Activated naive CD8-positive, alpha-beta T cell treated with anti-CD3 and anti-CD28 coated beads, Interleukin-2, amount 50 U/mL, for 24 hours (primary cell): ENCODE measurements around the gene ARHGEF12.

Experiments
- ATAC-seq: fragments of 150-1000 bp; cut with Tn5 transposase; one replicate; pipeline ENCODE4 v1.10.0; 2021
- DNase-seq: peaks from one replicate; pipeline ENCODE4 v3.0.0; 2021
- H3K27ac Mint-ChIP-seq: one replicate; pipeline ENCODE4 v1.8.0; 2021; ENCODE audit warnings: mild to moderate bottlenecking, mixed read lengths
- H3K27me3 Mint-ChIP-seq: one replicate; pipeline ENCODE4 v1.8.0; 2021; ENCODE audit warnings: mixed read lengths
- H3K36me3 Mint-ChIP-seq: one replicate; pipeline ENCODE4 v1.8.0; 2021; ENCODE audit warnings: low read depth, mixed read lengths
- H3K4me1 Mint-ChIP-seq: one replicate; pipeline ENCODE4 v1.8.0; 2021; ENCODE audit warnings: mixed read lengths
- H3K4me3 Mint-ChIP-seq: one replicate; pipeline ENCODE4 v1.8.0; 2021; ENCODE audit warnings: mild to moderate bottlenecking, moderate library complexity, mixed read lengths
- H3K9me3 Mint-ChIP-seq: one replicate; pipeline ENCODE4 v1.8.0; 2021; ENCODE audit warnings: mixed read lengths

The ARHGEF12 gene

DNA sequence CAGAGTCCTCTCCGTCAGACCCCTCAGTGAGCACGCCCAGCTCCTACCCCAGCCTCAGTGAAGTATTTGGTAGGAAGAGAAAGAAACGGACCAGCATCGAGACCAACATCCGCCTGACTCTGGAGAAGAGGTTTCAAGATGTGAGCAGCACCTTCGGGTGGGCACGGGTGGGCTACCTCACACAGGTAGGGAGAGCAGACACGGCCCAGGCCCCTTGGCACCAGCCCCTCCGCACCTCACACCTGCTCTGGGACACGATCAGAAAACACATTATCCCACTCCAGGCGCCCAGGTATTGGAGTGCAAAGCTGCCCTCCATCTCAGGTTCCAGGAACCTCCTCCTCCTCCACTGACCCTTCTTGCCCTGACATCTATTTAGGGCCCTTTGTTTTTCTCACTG is 28.7 kb upstream of the ARHGEF12 start:
- no peaks in the 10 kb centered on the region for H3K9me3 Mint-ChIP-seq
- H3K27me3 Mint-ChIP-seq, result peaks cover 7% of the 10 kb centered on the region
- no peaks in the 10 kb centered on the region for H3K36me3 Mint-ChIP-seq
- no peaks in the 10 kb centered on the region for H3K4me1 Mint-ChIP-seq
- H3K27ac Mint-ChIP-seq, result no peak overlapping the region
- ATAC-seq, result no peak
- no peak for DNase-seq
- no peak overlapping the region for H3K4me3 Mint-ChIP-seq

DNA sequence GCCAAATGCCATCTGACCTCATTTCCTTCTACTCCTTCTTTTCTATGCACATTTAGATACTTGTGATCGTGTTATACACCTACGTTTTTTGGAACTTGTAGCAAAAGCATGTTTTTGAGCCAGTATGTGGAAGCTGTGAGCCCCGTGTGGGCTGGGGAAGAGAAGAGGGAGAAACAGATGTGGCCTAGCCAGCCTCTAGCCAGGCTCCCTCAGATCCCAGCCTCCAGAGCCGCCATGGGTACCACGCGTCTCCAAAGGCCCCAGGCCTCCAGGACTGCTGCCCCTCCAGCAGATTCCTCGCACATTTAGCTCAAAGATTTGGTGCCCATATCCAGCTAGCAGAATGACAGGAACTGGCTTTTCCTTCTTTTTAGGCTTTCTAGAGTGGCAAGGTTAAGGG is 28.1 kb upstream of the ARHGEF12 start:
- Mint-ChIP-seq H3K9me3 (no peaks in the 10 kb centered on the region), H3K4me3 (no peak overlapping the region), H3K27me3 (peaks cover 9% of the 10 kb centered on the region), H3K4me1 (no peaks in the 10 kb centered on the region), H3K27ac (no peak overlapping the region), H3K36me3 (no peaks in the 10 kb centered on the region)
- ATAC-seq (no peak), DNase-seq (no peak)

DNA sequence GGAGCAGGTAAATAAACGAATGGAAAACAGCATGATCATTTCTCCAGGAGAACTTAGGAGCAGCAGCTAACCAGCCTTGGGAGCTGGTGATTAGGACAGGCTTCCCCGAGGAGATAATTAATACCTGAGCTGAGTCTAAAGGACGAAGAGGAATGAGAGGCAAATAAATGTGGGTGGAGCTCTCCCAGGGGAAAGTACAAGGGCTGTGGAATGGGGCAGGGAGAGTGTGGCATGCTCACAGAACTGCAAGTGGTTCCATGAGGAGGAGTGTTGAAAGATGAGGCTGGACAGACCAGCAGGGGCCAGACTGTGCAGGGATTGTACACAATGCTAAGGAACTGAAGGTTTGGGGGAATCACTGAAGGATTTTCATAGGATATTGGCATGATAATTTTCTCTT is 25.3 kb upstream of the ARHGEF12 start:
- Mint-ChIP-seq H3K27me3 (peaks cover 6% of the 10 kb centered on the region), H3K27ac (no peak overlapping the region), H3K4me3 (no peak overlapping the region), H3K4me1 (no peaks in the 10 kb centered on the region), H3K36me3 (no peaks in the 10 kb centered on the region), H3K9me3 (no peaks in the 10 kb centered on the region)
- no peak for DNase-seq
- no peak for ATAC-seq

DNA sequence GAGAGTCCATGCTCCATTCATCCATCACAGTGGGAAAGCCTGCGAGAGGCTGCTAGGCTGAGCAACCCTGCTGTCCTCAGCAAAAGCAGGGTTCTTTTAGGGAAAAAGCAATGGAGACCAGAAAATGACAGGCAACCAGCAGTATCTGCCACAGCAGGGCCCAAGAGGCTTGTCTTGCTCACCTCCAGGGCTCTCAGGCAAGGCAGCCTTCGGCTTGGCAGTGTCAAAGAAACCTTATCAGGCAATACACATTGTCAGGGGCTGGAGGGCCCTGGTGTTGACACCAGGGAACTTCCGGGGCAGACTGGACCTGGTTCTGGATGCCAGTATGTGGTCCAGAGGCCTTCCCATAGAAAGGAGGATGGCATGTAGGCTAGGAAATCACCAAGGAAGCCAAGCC is 21.4 kb upstream of the ARHGEF12 start:
- Mint-ChIP-seq H3K27ac (no peak overlapping the region), H3K27me3 (peaks cover 23% of the 10 kb centered on the region), H3K4me1 (no peaks in the 10 kb centered on the region), H3K36me3 (no peaks in the 10 kb centered on the region), H3K9me3 (no peaks in the 10 kb centered on the region), H3K4me3 (no peak overlapping the region)
- DNase-seq (no peak), ATAC-seq (no peak)

DNA sequence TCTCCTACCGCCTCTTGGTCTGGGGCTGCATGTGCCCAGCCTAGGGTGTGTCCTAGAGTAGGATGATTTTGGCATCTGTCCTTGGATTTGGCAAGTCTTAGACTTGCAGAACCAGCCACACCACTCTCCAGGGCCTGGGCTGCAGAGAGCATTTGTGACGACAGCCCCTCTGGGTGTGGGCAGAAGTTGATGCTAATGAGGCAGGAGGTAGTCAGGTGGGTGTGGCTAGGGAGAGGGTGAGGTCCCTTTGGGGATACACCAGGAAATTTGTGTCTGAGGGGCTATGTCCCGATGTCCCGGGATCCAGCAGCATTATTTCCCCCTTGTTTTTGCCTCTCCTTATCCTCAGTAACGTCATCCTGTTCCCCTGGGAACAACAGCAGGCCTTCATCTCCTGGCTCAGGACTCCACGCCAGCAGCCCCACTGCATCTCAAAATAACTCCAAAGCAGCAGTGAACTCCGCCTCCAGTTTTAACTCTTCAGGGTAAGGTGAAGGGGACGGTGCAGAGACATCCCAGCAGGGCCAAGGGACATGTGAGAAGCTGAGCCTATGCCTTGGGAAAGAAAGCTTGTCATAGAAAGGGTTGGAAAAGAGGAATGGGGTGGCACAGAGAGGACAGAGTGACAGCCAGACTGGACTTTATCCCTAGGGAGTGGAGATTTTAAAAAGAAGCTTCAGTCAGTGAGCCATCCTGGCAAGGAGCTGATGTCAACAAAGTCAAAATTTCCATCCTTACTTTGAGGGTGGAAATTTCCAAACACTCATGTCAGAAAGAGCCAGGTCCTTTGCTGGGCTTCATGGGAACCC is 19.1 kb upstream of the ARHGEF12 start:
- H3K27ac Mint-ChIP-seq, result no peak overlapping the region
- H3K27me3 Mint-ChIP-seq, result peaks cover 33% of the 10 kb centered on the region
- no peaks in the 10 kb centered on the region for H3K9me3 Mint-ChIP-seq
- DNase-seq (no peak), ATAC-seq (no peak)
- H3K36me3 Mint-ChIP-seq, result no peaks in the 10 kb centered on the region
- H3K4me1 Mint-ChIP-seq, result no peaks in the 10 kb centered on the region
- no peak overlapping the region for H3K4me3 Mint-ChIP-seq

DNA sequence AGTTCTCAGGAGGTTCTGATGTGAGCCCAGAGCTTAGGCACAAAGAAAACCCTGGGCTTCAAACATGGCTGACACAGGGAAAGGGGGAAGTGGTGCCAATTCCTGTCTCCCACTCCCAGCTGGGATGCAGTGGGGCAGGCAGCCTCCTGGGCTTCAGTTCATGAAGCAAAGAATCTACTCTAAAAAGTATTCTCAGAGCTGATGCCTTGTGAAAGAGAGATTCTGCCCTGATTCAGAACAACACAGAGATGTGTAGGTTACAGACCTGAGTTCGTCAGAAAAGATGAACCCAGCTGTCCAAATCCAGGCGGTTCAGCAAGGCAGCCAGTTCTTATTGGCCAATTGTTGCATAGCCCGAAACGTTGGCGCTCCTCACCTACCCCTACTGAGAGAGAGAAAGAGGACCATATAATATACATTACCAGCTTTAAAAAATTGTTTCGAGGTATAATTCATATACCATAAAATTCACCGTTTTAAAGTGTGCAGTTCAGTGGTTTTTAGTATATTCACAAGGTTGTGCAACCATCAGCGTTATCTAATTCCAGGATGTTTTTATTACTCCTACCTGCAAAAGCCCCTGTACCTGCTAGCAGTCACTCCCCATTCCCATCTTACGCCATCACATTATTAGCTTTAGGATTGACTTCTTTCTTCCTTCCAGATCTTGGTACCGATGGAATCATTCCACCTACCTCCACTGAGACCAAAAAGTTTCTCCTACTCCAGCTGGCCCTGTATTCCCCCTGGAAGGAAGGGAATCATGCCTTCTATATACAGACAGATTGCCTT is 18.3 kb upstream of the ARHGEF12 start:
- peaks cover 37% of the 10 kb centered on the region for H3K27me3 Mint-ChIP-seq
- DNase-seq, result no peak
- no peak overlapping the region for H3K4me3 Mint-ChIP-seq
- H3K36me3 Mint-ChIP-seq, result no peaks in the 10 kb centered on the region
- H3K27ac Mint-ChIP-seq, result no peak overlapping the region
- no peaks in the 10 kb centered on the region for H3K4me1 Mint-ChIP-seq
- no peaks in the 10 kb centered on the region for H3K9me3 Mint-ChIP-seq
- ATAC-seq, result no peak

DNA sequence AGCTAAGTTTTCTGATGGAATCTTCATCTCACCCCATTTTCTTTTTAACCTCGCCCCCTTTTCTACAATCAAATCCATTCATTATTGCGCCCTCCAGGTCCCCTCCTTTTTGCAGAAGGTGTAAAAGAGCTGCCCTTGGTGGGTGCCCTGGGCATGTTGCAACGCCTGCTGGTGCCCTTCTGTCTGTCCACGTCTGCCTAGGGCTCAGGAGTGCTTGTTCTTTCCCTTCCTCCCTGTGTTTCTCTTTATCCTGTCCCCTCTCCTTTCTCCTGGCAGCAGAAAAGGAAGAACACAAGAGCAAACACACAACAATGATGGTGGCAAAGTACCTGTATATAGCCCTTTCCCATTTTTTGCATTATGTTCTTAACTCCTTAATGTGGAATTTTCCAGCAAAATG is 17.3 kb upstream of the ARHGEF12 start:
- H3K27ac Mint-ChIP-seq, result no peak overlapping the region
- no peak for DNase-seq
- no peaks in the 10 kb centered on the region for H3K4me1 Mint-ChIP-seq
- no peaks in the 10 kb centered on the region for H3K36me3 Mint-ChIP-seq
- no peaks in the 10 kb centered on the region for H3K9me3 Mint-ChIP-seq
- ATAC-seq, result no peak
- H3K4me3 Mint-ChIP-seq, result no peak overlapping the region
- H3K27me3 Mint-ChIP-seq, result peaks cover 40% of the 10 kb centered on the region

DNA sequence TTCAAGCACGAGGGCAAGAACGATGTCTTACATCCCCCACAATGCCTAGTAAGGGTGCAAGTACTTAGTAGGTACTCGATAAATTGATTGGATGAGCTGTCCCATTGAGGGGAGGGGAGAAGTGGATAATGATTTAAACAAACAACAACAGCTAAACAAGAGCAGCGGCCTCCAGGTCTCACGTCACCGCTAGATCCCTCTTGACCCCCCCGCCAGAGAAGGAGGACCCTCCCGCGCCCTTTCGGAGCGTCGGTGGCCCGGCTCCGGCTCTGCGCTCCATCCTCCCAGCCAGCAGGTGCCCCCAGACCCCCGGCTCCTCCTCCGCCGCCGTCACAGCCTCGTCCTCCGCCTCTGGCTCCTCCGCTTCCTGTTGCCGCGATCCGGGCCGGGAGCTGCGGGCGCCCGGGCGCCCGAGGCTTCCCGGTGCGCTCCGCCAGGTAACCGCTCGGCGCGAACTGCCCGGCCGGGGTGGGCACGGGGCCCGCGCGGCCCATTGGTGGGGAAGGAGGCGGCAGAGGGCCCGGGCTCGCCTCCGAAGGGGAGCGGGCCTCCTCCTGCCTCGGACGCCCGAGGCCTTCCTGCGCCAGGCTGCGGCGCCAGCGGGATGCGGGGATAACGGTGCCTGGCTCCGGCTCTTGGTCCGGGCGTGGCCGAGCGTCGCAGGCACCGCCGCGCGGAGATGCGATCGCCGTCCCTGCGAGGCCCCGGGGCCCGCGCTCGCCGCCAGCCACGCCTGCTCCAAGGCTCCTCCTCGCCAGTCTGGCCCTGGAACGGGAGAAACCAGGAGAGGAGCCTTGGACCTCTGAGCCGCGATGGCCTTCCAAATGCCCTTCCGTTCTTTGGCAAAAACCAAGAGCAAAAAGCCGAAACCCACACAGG is 11.0 kb upstream of the ARHGEF12 start, which contains the start of gene TLCD5:
TSS of gene TLCD5 (plus strand) at position 368 of the 879 bp plus-strand sequence. CDS start 2,143 bp downstream, outside the sequence.
- no peaks in the 10 kb centered on the region for H3K9me3 Mint-ChIP-seq
- no peaks in the 10 kb centered on the region for H3K36me3 Mint-ChIP-seq
- H3K27ac Mint-ChIP-seq, result no peak within 1 kb of the TSS
- ATAC-seq, result peak; percentile 66
- H3K4me1 Mint-ChIP-seq, result peaks cover 15% of the 10 kb centered on the region
- DNase-seq, result peak; percentile 57
- peaks cover 64% of the 10 kb centered on the region for H3K27me3 Mint-ChIP-seq
- H3K4me3 Mint-ChIP-seq, result peak within 1 kb of the TSS; percentile 76

DNA sequence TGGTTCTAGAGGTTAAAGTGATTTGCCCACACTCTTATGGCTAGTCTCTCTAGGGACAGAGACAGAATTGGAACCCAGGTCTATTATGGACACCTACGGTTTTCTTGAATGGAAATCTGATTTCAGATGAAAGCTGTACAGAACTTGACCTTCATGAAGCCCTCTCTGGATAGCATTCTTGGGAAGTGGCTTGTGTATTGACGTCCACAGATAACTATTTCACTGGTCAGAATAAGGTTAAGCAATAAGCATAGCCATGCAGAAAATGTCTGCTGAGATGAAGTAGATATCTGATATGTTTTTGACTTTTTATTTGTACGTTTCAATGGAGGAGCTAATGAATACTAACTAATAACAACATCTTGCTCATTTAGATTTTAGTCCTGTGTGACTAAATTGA is 10.0 kb upstream of the ARHGEF12 start:
- H3K4me1 Mint-ChIP-seq, result peaks cover 15% of the 10 kb centered on the region
- ATAC-seq, result no peak
- peak overlapping the region; percentile 68 for H3K4me3 Mint-ChIP-seq
- DNase-seq, result no peak
- no peak overlapping the region for H3K27ac Mint-ChIP-seq
- no peaks in the 10 kb centered on the region for H3K9me3 Mint-ChIP-seq
- H3K36me3 Mint-ChIP-seq, result no peaks in the 10 kb centered on the region
- peaks cover 72% of the 10 kb centered on the region for H3K27me3 Mint-ChIP-seq

DNA sequence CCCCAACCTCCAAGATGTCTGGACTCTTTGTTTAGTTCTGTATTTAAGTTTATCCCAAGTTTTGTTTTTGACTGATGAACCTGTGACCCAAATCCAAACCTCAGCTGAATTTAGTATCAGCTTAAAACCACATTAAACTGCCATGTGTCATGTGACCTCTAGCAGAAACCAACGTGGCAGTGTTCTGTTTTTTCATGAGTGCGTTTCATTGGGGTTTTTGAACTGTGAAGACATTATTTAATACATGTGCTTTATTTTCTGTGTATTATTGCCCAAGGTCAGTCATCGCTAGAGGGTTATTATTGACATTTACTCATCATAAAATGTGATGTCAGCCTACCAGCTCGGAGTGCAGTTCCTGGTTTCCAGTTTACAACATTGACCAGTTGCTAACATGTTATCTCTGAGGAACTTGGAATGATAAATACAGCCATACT is 9.3 kb upstream of the ARHGEF12 start:
- Mint-ChIP-seq H3K36me3 (no peaks in the 10 kb centered on the region), H3K4me1 (peaks cover 15% of the 10 kb centered on the region), H3K9me3 (no peaks in the 10 kb centered on the region), H3K27me3 (peaks cover 69% of the 10 kb centered on the region), H3K27ac (no peak overlapping the region), H3K4me3 (no peak overlapping the region)
- ATAC-seq, result no peak
- DNase-seq, result no peak

DNA sequence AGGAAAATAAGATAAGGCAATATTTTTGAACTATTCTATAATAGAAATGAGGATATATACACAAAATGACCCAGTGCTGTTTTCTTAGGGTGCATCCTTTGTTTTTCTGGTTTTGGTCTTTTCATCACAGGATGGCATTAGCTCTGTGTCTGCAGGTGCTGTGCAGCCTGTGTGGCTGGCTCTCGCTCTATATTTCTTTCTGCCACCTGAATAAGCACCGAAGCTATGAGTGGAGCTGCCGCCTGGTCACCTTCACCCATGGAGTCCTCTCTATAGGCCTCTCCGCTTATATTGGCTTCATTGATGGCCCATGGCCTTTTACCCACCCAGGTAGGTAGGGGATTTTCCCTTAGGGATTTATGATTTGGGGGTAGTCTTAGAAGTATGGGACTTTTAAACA is 8.9 kb upstream of the ARHGEF12 start:
- Mint-ChIP-seq H3K36me3 (no peaks in the 10 kb centered on the region), H3K4me1 (peaks cover 15% of the 10 kb centered on the region), H3K4me3 (no peak overlapping the region), H3K27me3 (peaks cover 64% of the 10 kb centered on the region), H3K27ac (no peak overlapping the region), H3K9me3 (no peaks in the 10 kb centered on the region)
- ATAC-seq (no peak), DNase-seq (no peak)

DNA sequence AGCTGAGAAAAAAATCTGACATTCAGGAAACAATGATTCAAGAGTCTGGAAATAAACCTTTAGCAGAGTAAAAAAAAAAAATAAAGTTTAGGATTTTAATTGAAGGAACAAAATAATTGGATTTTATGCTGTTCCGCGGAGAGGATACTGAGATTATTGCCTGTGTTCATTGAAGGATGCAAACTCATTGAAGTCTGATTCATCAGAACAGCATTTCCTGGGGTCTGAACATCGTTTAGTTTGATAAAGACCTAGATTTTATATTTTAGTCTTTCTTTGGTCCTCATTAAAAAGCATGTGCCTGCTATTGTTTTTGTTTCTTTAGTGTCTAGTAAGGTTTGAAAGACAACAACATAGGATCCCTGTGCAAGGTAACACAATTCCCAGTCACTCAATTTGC is 6.7 kb upstream of the ARHGEF12 start:
- H3K4me1 Mint-ChIP-seq, result peaks cover 15% of the 10 kb centered on the region
- H3K4me3 Mint-ChIP-seq, result no peak overlapping the region
- no peaks in the 10 kb centered on the region for H3K36me3 Mint-ChIP-seq
- peaks cover 59% of the 10 kb centered on the region for H3K27me3 Mint-ChIP-seq
- DNase-seq, result no peak
- no peak overlapping the region for H3K27ac Mint-ChIP-seq
- ATAC-seq, result no peak
- no peaks in the 10 kb centered on the region for H3K9me3 Mint-ChIP-seq

DNA sequence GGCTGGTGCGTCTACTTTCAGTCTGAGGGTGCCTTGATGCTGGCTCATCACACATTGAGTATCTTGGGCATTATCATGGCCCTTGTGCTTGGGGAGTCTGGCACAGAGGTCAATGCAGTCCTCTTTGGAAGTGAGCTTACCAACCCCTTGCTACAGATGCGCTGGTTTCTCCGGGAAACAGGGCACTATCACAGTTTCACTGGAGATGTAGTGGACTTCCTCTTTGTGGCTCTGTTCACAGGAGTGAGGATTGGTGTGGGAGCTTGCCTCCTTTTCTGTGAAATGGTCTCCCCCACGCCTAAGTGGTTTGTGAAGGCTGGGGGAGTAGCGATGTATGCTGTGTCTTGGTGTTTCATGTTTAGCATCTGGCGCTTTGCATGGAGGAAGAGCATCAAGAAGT is 6.2 kb upstream of the ARHGEF12 start:
- peaks cover 57% of the 10 kb centered on the region for H3K27me3 Mint-ChIP-seq
- ATAC-seq (no peak), DNase-seq (no peak)
- H3K9me3 Mint-ChIP-seq, result no peaks in the 10 kb centered on the region
- H3K4me1 Mint-ChIP-seq, result peaks cover 16% of the 10 kb centered on the region
- no peak overlapping the region for H3K27ac Mint-ChIP-seq
- no peaks in the 10 kb centered on the region for H3K36me3 Mint-ChIP-seq
- H3K4me3 Mint-ChIP-seq, result no peak overlapping the region

DNA sequence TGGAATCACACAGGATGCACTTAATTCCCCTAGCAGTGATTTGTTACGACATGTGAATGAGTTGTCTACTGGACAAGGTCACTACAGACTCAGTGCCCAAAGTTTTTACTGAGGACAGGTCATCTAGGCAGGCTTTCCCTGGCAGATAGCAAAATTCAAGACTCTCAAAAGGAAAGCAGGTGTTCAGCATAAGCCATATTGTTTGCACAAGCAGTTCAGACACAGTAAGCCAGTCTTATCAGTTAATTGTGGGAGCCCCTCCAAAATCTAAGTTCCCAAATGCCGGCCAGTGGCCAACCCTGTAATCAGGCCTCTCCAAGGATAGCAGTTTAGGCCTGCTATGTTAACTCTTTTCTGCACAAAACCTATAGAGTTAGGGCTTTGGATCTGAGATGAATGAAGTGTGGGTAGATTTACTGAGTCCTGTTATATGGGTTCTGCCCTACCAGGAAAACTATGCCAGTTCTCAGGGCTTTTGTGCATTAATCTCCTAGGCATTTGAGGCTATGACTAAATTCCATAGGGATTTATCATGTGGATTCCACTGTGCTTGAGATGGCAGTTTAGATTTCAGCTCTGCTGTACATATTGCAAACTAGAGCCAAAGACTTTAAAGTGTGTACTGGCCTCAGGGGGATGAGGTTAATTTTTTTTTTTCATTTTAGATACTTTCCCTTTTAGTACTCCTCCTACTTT is 4.8 kb upstream of the ARHGEF12 start:
- H3K27me3 Mint-ChIP-seq, result peaks cover 49% of the 10 kb centered on the region
- H3K27ac Mint-ChIP-seq, result no peak overlapping the region
- no peak for ATAC-seq

More for the DNA sequence above, 4.8 kb upstream of the ARHGEF12 start:
- Mint-ChIP-seq H3K36me3 (no peaks in the 10 kb centered on the region), H3K4me3 (no peak overlapping the region), H3K4me1 (peaks cover 12% of the 10 kb centered on the region), H3K9me3 (no peaks in the 10 kb centered on the region)
- DNase-seq, result no peak
